Measurements from ENCODE around the gene MSN.

GRCh38 chrX:65755786-65756185 is 88.3 kb downstream of the MSN start:
- no peak for TF ChIP-seq CTCF (IDR thresholded peaks at IDR 0.05 in 4 of 5, conservative IDR thresholded peaks at IDR 0.05 in 1 of 5)
- no peak for TF ChIP-seq POLR2A (IDR thresholded peaks at IDR 0.05)

Data from gastrocnemius medialis (tissue), 4 donors.